Measurements from ENCODE around the gene TOX2. TPM values are rescaled to one million over a fixed set of nuclear protein-coding genes. Genes with fewer than 3 reads are reported as not detected.

The TOX2 gene
- total RNA-seq, 1 donor: 5.2 TPM

- DNase-seq (ENCODE audit: low read depth): no peak
- TF ChIP-seq CTCF (IDR thresholded peaks at IDR 0.05; ENCODE audit: insufficient read depth, low read length): no peak
- no peak overlapping the region for H3K4me3 ChIP-seq (ENCODE audit: low read depth, low read length)
Observed at GRCh38 chr20:44079291-44079690, 164.6 kb downstream of the TOX2 start.

GRCh38 chr20:44080064-44080463, 165.4 kb downstream of the TOX2 start:
- TF ChIP-seq CTCF (IDR thresholded peaks at IDR 0.05; ENCODE audit: insufficient read depth, low read length): no peak
- H3K4me3 ChIP-seq (ENCODE audit: low read depth, low read length): no peak overlapping the region
- peak; percentile 45 for DNase-seq (ENCODE audit: low read depth)

GRCh38 chr20:44080646-44081267, 166.1 kb downstream of the TOX2 start:
- peak; percentile 87 for DNase-seq (ENCODE audit: low read depth)
- no peak overlapping the region for H3K4me3 ChIP-seq (ENCODE audit: low read depth, low read length)
- TF ChIP-seq CTCF (IDR thresholded peaks at IDR 0.05; ENCODE audit: insufficient read depth, low read length): peak; percentile 99

GRCh38 chr20:44081476-44081875, 166.8 kb downstream of the TOX2 start:
- H3K4me3 ChIP-seq (ENCODE audit: low read depth, low read length): no peak overlapping the region
- DNase-seq (ENCODE audit: low read depth): no peak
- no peak for TF ChIP-seq CTCF (IDR thresholded peaks at IDR 0.05; ENCODE audit: insufficient read depth, low read length)

GRCh38 chr20:44081888-44082287, 167.2 kb downstream of the TOX2 start:
- no peak overlapping the region for H3K4me3 ChIP-seq (ENCODE audit: low read depth, low read length)
- no peak for TF ChIP-seq CTCF (IDR thresholded peaks at IDR 0.05; ENCODE audit: insufficient read depth, low read length)
- DNase-seq (ENCODE audit: low read depth): no peak

GRCh38 chr20:44083220-44083933, 168.7 kb downstream of the TOX2 start:
- peak; percentile 39 for DNase-seq (ENCODE audit: low read depth)

More at GRCh38 chr20:44083220-44083933, 168.7 kb downstream of the TOX2 start:
- no peak for TF ChIP-seq CTCF (IDR thresholded peaks at IDR 0.05; ENCODE audit: insufficient read depth, low read length)
- H3K4me3 ChIP-seq (ENCODE audit: low read depth, low read length): no peak overlapping the region
